Right lobe of liver (tissue), 6 donors: ENCODE results near the gene SLC2A4. TPM values are rescaled to one million over a fixed set of nuclear protein-coding genes. Genes with fewer than 3 reads are reported as not detected.

Experiments used
- ATAC-seq, 4 donors: fragments of 200-7000 bp; cut with Tn5 transposase; one replicate each; pipeline ENCODE4 v1.9.1; 2020; ENCODE audit warnings: mild to moderate bottlenecking in 4 of 4, moderate library complexity in 4 of 4
- DNase-seq, 3 donors: peaks; one replicate each; pipeline ENCODE4 v3.0.0-alpha.2; 2020
- H3K27ac ChIP-seq, 3 donors: fragments of 200-600 bp; one replicate each; pipeline ENCODE4 v1.8.0; 2022
- H3K27me3 ChIP-seq, 2 donors: fragments of 200-600 bp; one replicate each; pipeline ENCODE4 v1.8.0; 2022
- H3K36me3 ChIP-seq, 4 donors: fragments of 200-600 bp; sonication (generic) in 1 of 4; one replicate each; pipeline versions ENCODE4 v1.5.1 to v1.8.0; 2017 to 2022; ENCODE audit warnings: control low read depth in 1 of 4
- H3K4me1 ChIP-seq, 4 donors: fragments of 200-600 bp; sonication (generic) in 1 of 4; one replicate each; pipeline versions ENCODE4 v1.5.1 to v1.8.0; 2017 to 2022; ENCODE audit warnings: control low read depth in 1 of 4
- H3K4me3 ChIP-seq, 3 donors: fragments of 200-600 bp; one replicate each; pipeline ENCODE4 v1.8.0; 2022
- H3K9me3 ChIP-seq, 4 donors: fragments of 200-600 bp; sonication (generic) in 1 of 4; one replicate each; pipeline versions ENCODE4 v1.5.1 to v1.8.0; 2017 to 2022; ENCODE audit warnings: control low read depth in 1 of 4
- POLR2A ChIP-seq: fragments of 450-650 bp; IDR thresholded peaks from one replicate; pipeline ENCODE4 v1.6.1; 2017; ENCODE audit warnings: antibody characterized with exemption, mild to moderate bottlenecking
- WGBS: methylation state at CpG from one replicate; pipeline ENCODE4 v1.1.6; 2018; ENCODE audit warnings: low coverage, low lambda C conversion rate; ENCODE audit not compliant: insufficient coverage; ENCODE audit errors: missing lambda C conversion rate; 5-methylcytosine and 5-hydroxymethylcytosine counted together
- intact Hi-C, 2 donors: fragments of 100-400 bp; cut with DNase I; formaldehyde crosslinking; loops; one replicate each; pipeline versions ENCODE4 v1.11.2 to v1.14.1; 2022
- total RNA-seq, 6 experiments: library from RNA; depleted of rRNA in 2 of 6; stranded (reverse); fragments of >200 nt in 2 of 6; fragmentation: NEBNext Ultra II Directional in 3 of 6; extraction: Animal tissue kit (Norgen Biotek cat#: 25700) in 3 of 6; gene quantifications; one replicate each; pipeline versions ENCODE4 v1.1.0 to v1.2.4, GENCODE V29; 2016 to 2023
- TF ChIP-seq, protein P1 (sequence below), 4 donors: fragments of 200-600 bp in 3 of 4; fragments of 450-650 bp in 1 of 4; IDR thresholded peaks; one replicate each; pipeline versions ENCODE4 v1.5.1 to v1.8.0; 2016 to 2022; ENCODE audit warnings: antibody characterized with exemption in 4 of 4, mild to moderate bottlenecking in 2 of 4
- donor health status: DM: no; HTN: yes; CAD: no.
- donor health status: DM: no; HTN: no; CAD: no.
- donor health status: DM: no; HTN: no; CAD: no.
- donor health status: DM: no; HTN: yes; CAD: no.
- donor health status: DM: no; HTN: yes; CAD: no.

The SLC2A4 gene
- total RNA-seq, 6 experiments from 2014 or later = 0.66 to 2.1 (median 1.4) TPM

DNA sequence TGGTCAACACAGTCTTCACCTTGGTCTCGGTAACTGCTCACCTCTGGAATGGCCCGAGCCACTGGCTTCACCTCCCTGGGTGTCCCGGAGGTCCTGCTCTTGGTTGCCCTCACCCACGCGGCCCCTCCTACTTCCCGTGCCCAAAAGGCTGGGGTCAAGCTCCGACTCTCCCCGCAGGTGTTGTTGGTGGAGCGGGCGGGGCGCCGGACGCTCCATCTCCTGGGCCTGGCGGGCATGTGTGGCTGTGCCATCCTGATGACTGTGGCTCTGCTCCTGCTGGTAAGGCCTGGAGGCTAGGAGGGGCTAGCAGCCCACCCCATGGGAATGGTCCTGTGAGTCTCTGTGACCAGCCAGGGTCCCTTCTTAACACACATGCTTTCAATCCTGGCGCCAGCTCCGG lies 3.4 kb downstream of the SLC2A4 start:
- no peak overlapping the region for H3K4me3 ChIP-seq
- intact Hi-C loops = no loop called here
- DNase-seq = no peak
- TF ChIP-seq, protein P1, sequence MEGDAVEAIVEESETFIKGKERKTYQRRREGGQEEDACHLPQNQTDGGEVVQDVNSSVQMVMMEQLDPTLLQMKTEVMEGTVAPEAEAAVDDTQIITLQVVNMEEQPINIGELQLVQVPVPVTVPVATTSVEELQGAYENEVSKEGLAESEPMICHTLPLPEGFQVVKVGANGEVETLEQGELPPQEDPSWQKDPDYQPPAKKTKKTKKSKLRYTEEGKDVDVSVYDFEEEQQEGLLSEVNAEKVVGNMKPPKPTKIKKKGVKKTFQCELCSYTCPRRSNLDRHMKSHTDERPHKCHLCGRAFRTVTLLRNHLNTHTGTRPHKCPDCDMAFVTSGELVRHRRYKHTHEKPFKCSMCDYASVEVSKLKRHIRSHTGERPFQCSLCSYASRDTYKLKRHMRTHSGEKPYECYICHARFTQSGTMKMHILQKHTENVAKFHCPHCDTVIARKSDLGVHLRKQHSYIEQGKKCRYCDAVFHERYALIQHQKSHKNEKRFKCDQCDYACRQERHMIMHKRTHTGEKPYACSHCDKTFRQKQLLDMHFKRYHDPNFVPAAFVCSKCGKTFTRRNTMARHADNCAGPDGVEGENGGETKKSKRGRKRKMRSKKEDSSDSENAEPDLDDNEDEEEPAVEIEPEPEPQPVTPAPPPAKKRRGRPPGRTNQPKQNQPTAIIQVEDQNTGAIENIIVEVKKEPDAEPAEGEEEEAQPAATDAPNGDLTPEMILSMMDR (IDR thresholded peaks at IDR 0.05) = no peak
- no peak for TF ChIP-seq POLR2A
- peaks cover 0 to 20% (median 2%) of the 10 kb centered on the region in 4 donors for H3K4me1 ChIP-seq
- no peak overlapping the region for H3K27ac ChIP-seq
- no peaks in the 10 kb centered on the region for H3K27me3 ChIP-seq
- no peak for ATAC-seq
- 100% methylated on average over 2 of the region's 16 CpGs for WGBS
- no peaks in the 10 kb centered on the region for H3K36me3 ChIP-seq
- no peaks in the 10 kb centered on the region for H3K9me3 ChIP-seq

DNA sequence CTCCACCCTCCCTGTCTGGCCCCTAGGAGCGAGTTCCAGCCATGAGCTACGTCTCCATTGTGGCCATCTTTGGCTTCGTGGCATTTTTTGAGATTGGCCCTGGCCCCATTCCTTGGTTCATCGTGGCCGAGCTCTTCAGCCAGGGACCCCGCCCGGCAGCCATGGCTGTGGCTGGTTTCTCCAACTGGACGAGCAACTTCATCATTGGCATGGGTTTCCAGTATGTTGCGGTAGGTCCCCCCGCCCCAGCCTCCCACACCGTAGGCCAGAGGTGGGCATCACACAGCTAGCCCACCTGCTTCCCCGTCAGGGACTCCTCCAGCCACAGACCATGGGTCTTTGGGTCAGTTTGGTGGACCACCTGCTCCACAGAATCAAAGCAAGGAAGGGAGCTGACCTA lies 4.2 kb downstream of the SLC2A4 start:
- H3K9me3 ChIP-seq = no peaks in the 10 kb centered on the region
- DNase-seq = no peak
- intact Hi-C loops = no loop called here
- no peak for ATAC-seq
- no peak overlapping the region for H3K27ac ChIP-seq
- no peak overlapping the region for H3K4me3 ChIP-seq
- H3K36me3 ChIP-seq = no peaks in the 10 kb centered on the region
- no peaks in the 10 kb centered on the region for H3K27me3 ChIP-seq
- 95% methylated on average over 9 of the region's 12 CpGs for WGBS
- TF ChIP-seq, protein P1 (IDR thresholded peaks at IDR 0.05) = no peak
- TF ChIP-seq POLR2A = no peak
- peaks cover 0 to 16% (median 2%) of the 10 kb centered on the region in 4 donors for H3K4me1 ChIP-seq

DNA sequence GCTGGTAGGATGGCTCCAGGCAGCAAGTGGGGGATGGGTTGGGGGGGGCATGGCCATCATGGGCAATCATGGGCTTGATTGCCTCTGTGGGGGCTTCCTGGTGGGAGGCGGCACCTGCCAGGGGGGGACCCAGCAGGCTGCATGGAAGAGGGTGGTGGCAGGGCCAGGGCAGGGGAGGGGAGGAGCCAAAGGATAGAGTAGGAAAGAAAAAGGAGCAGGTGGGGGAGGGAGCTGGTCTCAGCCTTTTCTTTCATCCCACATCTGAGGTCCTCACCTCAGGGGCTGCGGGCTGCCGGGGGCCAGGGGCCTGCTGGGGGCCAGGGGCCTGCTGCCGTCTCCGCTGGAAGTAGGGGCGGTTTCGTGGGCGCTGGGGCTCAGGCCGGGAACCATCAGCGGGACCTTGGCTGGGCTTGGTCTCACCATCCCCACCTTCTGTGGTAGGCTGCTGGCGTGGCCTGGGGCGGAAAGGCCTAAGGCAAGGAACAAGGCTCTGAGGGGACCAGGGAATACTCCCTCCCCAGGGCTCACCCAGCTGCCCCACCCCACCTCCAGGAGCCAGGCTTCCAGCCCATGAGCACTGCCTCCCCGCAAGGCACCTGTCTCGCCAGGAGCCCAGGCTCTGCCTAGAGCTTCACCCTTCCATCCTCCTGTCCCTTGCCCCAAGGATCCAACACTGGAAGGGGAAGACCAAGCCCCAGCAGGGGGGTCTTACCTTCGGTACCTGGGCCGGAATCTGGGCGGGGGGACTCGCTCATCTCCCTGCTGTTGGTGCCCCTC lies 7.9 kb downstream of the SLC2A4 start:
- Histone ChIP-seq H3K4me3 (no peak overlapping the region), H3K9me3 (no peaks in the 10 kb centered on the region), H3K27me3 (no peaks in the 10 kb centered on the region), H3K27ac (no peak overlapping the region), H3K4me1 (no peaks in the 10 kb centered on the region), H3K36me3 (no peaks in the 10 kb centered on the region)
- no peak for ATAC-seq
- DNase-seq = no peak
- WGBS = 47% methylated on average over 2 of the region's 18 CpGs
- TF ChIP-seq, protein P1 (IDR thresholded peaks at IDR 0.05) = no peak
- no peak for TF ChIP-seq POLR2A
- intact Hi-C loops = no loop called here

DNA sequence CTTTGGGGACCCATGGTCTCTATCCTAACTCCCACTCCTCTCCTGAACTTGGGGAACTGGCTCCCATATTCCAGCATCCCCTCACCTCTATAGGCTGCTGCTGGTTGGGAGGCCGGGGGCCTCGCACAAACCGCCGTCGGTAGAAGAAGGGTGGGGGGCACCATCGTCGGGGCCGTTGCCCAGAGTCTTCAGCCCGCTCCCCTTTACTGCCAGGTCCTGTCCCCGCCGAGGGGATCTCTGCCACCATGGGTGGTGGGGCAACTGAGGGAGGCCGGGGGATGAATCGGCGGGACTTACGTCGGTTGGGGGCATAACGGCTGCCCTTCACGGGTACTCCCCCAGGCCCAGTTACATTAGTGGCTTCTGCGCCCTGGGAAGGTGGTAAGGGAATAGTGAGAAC lies 8.6 kb downstream of the SLC2A4 start:
- no peak for ATAC-seq
- no peaks in the 10 kb centered on the region for H3K27me3 ChIP-seq
- intact Hi-C loops = no loop called here

More for the DNA sequence above, 8.6 kb downstream of the SLC2A4 start:
- DNase-seq = no peak
- Histone ChIP-seq H3K9me3 (no peaks in the 10 kb centered on the region), H3K4me1 (peaks cover 0 to 5% (median 2%) of the 10 kb centered on the region in 4 donors), H3K4me3 (no peak overlapping the region), H3K36me3 (no peaks in the 10 kb centered on the region), H3K27ac (no peak overlapping the region)
- WGBS = no CpG with 5 or more reads among the region's 19 CpGs
- TF ChIP-seq, protein P1 (IDR thresholded peaks at IDR 0.05) = no peak
- TF ChIP-seq POLR2A = no peak
